Panc1 (cell line): ENCODE data around the gene PDS5B.

Source experiments
- CTCF ChIP-seq: fragments of 450-650 bp; IDR thresholded peaks from 2 replicates; pipeline ENCODE4 v1.5.1; 2017; ENCODE audit warnings: mild to moderate bottlenecking
- POLR2AphosphoS5 ChIP-seq: IDR thresholded peaks from 2 replicates; pipeline ENCODE4 v1.6.1; 2012; ENCODE audit warnings: mild to moderate bottlenecking, low read depth, low read length, moderate library complexity
- REST ChIP-seq, 2 experiments: IDR thresholded peaks; 2 replicates each; pipeline ENCODE4 v1.6.1; 2011 to 2012; ENCODE audit warnings: low read depth in 2 of 2, control low read depth in 1 of 2, low read length in 1 of 2, mild to moderate bottlenecking in 1 of 2, moderate library complexity in 1 of 2; ENCODE audit not compliant: insufficient read depth in 1 of 2

GRCh38 chr13:32636711-32637110 is 50.5 kb downstream of the PDS5B start:
- TF ChIP-seq REST (IDR thresholded peaks at IDR 0.05; ENCODE audit: insufficient read depth in 1 of 2, low read depth in 2 of 2, low read length in 1 of 2) (no peak), CTCF (no peak), POLR2AphosphoS5 (no peak)
